PC-9 (cell line): Measurements from ENCODE around the gene ITPRIP. TPM values are rescaled to one million over a fixed set of nuclear protein-coding genes. Genes with fewer than 3 reads are reported as not detected.

Experiments used
- BruUV-seq: library from RNA; stranded (reverse); fragments of 400-500 nt; replicated peaks from 2 replicates; lab custom pipeline; 2021; lab: Mats Ljungman, UMichigan
- CTCF ChIA-PET: fragments of 300-600 bp; sonication (Branson Sonifier 250); formaldehyde crosslinking; loops from one replicate; lab custom pipeline; 2022; ENCODE audit warnings: antibody characterized with exemption; lab: Charles Lee
- POLR2A ChIA-PET: fragments of 300-600 bp; sonication (Branson Sonifier 250); formaldehyde crosslinking; loops from one replicate; lab custom pipeline; 2022; ENCODE audit warnings: antibody characterized with exemption; ENCODE audit not compliant: unreplicated experiment; lab: Charles Lee
- DNase-seq, 2 experiments: peaks; one replicate each; pipeline versions ENCODE4 v3.0.0 to v3.0.0-alpha.2; 2015 to 2022; ENCODE audit warnings: mixed read lengths in 1 of 2
- H2AFZ ChIP-seq: fragments of 200-600 bp; sonication (generic); 2 replicates; pipeline ENCODE4 v1.8.1; 2017; ENCODE audit warnings: antibody characterized with exemption
- H3F3A ChIP-seq: fragments of 200-600 bp; sonication (generic); 2 replicates; pipeline ENCODE4 v1.8.1; 2017; ENCODE audit warnings: antibody characterized with exemption, mild to moderate bottlenecking, low read depth; ENCODE audit not compliant: insufficient read depth
- H3K27ac ChIP-seq: fragments of 200-600 bp; sonication (generic); 2 replicates; pipeline ENCODE4 v1.6.1; 2016; ENCODE audit warnings: mixed run types
- H3K27me3 ChIP-seq: fragments of 200-600 bp; sonication (generic); 2 replicates; pipeline ENCODE4 v1.6.1; 2016; ENCODE audit warnings: low read depth, mixed run types; ENCODE audit not compliant: insufficient read depth
- H3K36me3 ChIP-seq: fragments of 200-600 bp; sonication (generic); 2 replicates; pipeline ENCODE4 v1.6.1; 2016; ENCODE audit warnings: low read depth, mixed run types
- H3K4me1 ChIP-seq: fragments of 200-600 bp; sonication (generic); replicated peaks from 2 replicates; pipeline ENCODE4 v1.6.1; 2016; ENCODE audit warnings: mixed run types; ENCODE audit not compliant: insufficient read depth
- H3K4me2 ChIP-seq: fragments of 200-600 bp; sonication (generic); 2 replicates; pipeline ENCODE4 v1.6.1; 2017; ENCODE audit warnings: mixed run types
- H3K4me3 ChIP-seq: fragments of 200-600 bp; sonication (generic); 2 replicates; pipeline ENCODE4 v1.6.1; 2016; ENCODE audit warnings: mixed run types
- H3K79me2 ChIP-seq: fragments of 200-600 bp; sonication (generic); 2 replicates; pipeline ENCODE4 v1.6.1; 2017; ENCODE audit warnings: low read depth, mixed run types
- H3K9me2 ChIP-seq: fragments of 200-600 bp; sonication (generic); 2 replicates; pipeline ENCODE4 v1.8.1; 2017; ENCODE audit warnings: mild to moderate bottlenecking; ENCODE audit not compliant: insufficient read depth
- H3K9me3 ChIP-seq: fragments of 200-600 bp; sonication (generic); 2 replicates; pipeline ENCODE4 v1.8.1; 2016; ENCODE audit warnings: low read depth; ENCODE audit not compliant: insufficient read depth
- H4K20me1 ChIP-seq: fragments of 200-600 bp; sonication (generic); 2 replicates; pipeline ENCODE4 v1.8.1; 2017; ENCODE audit not compliant: insufficient read depth
- EZH2 ChIP-seq: fragments of 200-600 bp; sonication (generic); IDR thresholded peaks from 2 replicates; pipeline ENCODE4 v1.8.0; 2017; ENCODE audit warnings: antibody characterized with exemption, low read depth
- intact Hi-C: fragments of 100-400 bp; cut with micrococcal nuclease; formaldehyde crosslinking; loops from one replicate; pipeline ENCODE4 v1.10.0; 2022; ENCODE audit not compliant: unreplicated experiment
- total RNA-seq: library from RNA; stranded (reverse); gene quantifications from 2 replicates; pipeline ENCODE4 v1.2.3, GENCODE V29; 2021
- TF ChIP-seq, protein P1 (sequence below): fragments of 200-600 bp; sonication (generic); conservative IDR thresholded peaks from 2 replicates; pipeline ENCODE4 v1.6.1; 2017; ENCODE audit warnings: mixed run types, antibody characterized with exemption, mild to moderate bottlenecking, moderate library complexity

The ITPRIP gene
- total RNA-seq, 1 experiment from 2014 or later: 6.7 TPM

DNA sequence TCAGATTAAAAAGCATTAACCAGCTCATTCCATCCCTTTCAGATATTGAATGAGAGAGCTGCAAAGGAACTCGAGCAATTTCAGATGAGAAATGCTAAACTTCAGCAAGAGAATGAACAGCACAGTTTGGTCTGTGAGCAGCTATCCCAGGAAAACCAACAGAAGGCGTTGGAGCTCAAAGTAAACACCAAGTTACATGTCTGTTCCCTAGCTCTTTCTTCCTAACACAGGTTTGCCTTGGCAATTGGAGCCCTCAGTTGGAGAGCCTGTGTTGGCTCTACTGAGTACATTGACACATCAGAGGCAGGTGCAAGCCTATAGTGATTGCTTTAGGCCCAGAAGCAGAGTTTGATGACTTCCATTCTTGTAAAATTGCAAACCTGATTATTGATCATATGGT is 30.1 kb upstream of the ITPRIP start:
- no peak overlapping the region for H3K4me2 ChIP-seq
- no peaks in the 10 kb centered on the region for H3K79me2 ChIP-seq
- peaks cover 35% of the 10 kb centered on the region for H3K27me3 ChIP-seq
- no peaks in the 10 kb centered on the region for H4K20me1 ChIP-seq
- no peak overlapping the region for H2AFZ ChIP-seq
- no peaks in the 10 kb centered on the region for H3K9me2 ChIP-seq
- CTCF ChIA-PET: no interaction called here
- DNase-seq: no peak
- BruUV-seq: no TSS peak
- no peaks in the 10 kb centered on the region for H3F3A ChIP-seq
- POLR2A ChIA-PET: no interaction called here
- no peak overlapping the region for H3K4me3 ChIP-seq
- TF ChIP-seq, protein P1, sequence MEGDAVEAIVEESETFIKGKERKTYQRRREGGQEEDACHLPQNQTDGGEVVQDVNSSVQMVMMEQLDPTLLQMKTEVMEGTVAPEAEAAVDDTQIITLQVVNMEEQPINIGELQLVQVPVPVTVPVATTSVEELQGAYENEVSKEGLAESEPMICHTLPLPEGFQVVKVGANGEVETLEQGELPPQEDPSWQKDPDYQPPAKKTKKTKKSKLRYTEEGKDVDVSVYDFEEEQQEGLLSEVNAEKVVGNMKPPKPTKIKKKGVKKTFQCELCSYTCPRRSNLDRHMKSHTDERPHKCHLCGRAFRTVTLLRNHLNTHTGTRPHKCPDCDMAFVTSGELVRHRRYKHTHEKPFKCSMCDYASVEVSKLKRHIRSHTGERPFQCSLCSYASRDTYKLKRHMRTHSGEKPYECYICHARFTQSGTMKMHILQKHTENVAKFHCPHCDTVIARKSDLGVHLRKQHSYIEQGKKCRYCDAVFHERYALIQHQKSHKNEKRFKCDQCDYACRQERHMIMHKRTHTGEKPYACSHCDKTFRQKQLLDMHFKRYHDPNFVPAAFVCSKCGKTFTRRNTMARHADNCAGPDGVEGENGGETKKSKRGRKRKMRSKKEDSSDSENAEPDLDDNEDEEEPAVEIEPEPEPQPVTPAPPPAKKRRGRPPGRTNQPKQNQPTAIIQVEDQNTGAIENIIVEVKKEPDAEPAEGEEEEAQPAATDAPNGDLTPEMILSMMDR: no peak
- TF ChIP-seq EZH2: no peak
- intact Hi-C loops: no loop called here
- no peak overlapping the region for H3K27ac ChIP-seq
- H3K4me1 ChIP-seq: no peaks in the 10 kb centered on the region
- H3K36me3 ChIP-seq: no peaks in the 10 kb centered on the region
- no peaks in the 10 kb centered on the region for H3K9me3 ChIP-seq

- peaks cover 36% of the 10 kb centered on the region for H3K27me3 ChIP-seq
- DNase-seq: no peak
- no peak overlapping the region for H3K4me2 ChIP-seq
- H3K9me2 ChIP-seq: no peaks in the 10 kb centered on the region
- H3K36me3 ChIP-seq: no peaks in the 10 kb centered on the region
- CTCF ChIA-PET: no interaction called here
- H3K79me2 ChIP-seq: no peaks in the 10 kb centered on the region
- TF ChIP-seq EZH2: no peak
- TF ChIP-seq, protein P1: no peak
- no peaks in the 10 kb centered on the region for H3K4me1 ChIP-seq
- no peaks in the 10 kb centered on the region for H3F3A ChIP-seq
- intact Hi-C loops: no loop called here
- no peak overlapping the region for H2AFZ ChIP-seq
- no peaks in the 10 kb centered on the region for H3K9me3 ChIP-seq
- BruUV-seq: no TSS peak
- H4K20me1 ChIP-seq: no peaks in the 10 kb centered on the region
- no peak overlapping the region for H3K4me3 ChIP-seq
- POLR2A ChIA-PET: interaction anchor here (0.6 kb wide), 1 partner anchor 237 kb away, joined by 3 read pairs; no protein-coding TSS in a partner anchor
- H3K27ac ChIP-seq: no peak overlapping the region
Observed at GRCh38 chr10:104367904-104368303, 29.6 kb upstream of the ITPRIP start.

- Histone ChIP-seq H3F3A (no peaks in the 10 kb centered on the region), H3K4me1 (no peaks in the 10 kb centered on the region), H3K27ac (no peak overlapping the region), H3K79me2 (no peaks in the 10 kb centered on the region), H3K27me3 (peaks cover 4% of the 10 kb centered on the region; the same call in 1 of the 2 replicates), H4K20me1 (no peaks in the 10 kb centered on the region), H3K9me3 (no peaks in the 10 kb centered on the region), H3K4me3 (no peak overlapping the region), H3K9me2 (no peaks in the 10 kb centered on the region), H3K4me2 (no peak overlapping the region), H2AFZ (no peak overlapping the region), H3K36me3 (no peaks in the 10 kb centered on the region)
- no peak for DNase-seq
- ChIA-PET CTCF (no interaction called here), POLR2A (no interaction called here)
- no TSS peak for BruUV-seq
- intact Hi-C loops: no loop called here
- TF ChIP-seq, protein P1: no peak
- TF ChIP-seq EZH2: no peak
Observed at GRCh38 chr10:104359811-104360210, 21.5 kb upstream of the ITPRIP start.
